CD4-positive, alpha-beta T cell treated with Interleukin-4 for 4 hours (primary cell): ENCODE measurements around the gene RNU6-1.

ENCODE experiments used
- DNase-seq: peaks from one replicate; pipeline ENCODE4 v3.0.0-alpha.2; 2020

The RNU6-1 gene

DNA sequence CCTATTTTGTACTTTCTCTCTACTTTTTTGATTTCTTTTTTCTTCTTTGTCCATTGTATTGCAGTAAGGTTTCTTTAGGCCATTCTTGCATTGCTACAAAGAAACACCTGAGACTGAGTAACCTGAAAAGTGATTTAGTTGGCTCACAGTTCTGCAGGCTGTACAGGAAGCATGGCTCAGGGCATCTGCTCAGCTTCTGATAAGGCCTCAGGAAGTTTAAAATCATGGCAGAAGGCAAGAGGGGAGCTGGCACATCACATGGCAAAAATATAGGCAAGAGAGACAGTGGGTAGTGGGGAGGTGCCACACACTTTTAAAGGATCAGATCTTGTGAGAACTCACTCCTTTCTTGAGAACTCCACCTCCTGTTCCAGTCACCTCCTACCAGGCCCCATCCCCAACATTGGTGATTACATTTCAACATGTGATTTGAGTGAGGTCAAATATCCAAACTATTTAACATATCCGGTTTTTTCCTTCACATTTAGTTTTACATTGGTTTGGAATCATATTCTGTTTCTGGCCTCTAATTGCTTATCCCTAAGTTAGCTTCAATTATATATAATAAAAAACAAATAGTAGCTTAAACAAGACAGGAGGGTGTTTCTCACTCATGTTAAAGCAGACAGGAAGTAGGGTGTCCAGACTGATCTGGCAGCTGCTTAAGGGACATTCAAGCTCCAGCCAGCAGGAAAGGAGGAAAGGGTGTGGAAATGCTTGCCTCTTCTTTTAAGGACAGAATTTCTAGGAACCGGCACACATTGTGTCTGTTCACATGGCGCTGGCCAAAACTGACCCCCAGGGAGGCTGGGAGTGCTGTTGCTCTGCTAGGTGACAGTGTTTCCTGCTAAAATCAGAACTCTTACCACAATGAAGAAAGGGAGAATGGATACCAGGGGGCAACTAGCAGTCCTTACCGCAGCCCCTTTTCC is 43.4 kb downstream of the RNU6-1 start:
- no peak for DNase-seq

DNA sequence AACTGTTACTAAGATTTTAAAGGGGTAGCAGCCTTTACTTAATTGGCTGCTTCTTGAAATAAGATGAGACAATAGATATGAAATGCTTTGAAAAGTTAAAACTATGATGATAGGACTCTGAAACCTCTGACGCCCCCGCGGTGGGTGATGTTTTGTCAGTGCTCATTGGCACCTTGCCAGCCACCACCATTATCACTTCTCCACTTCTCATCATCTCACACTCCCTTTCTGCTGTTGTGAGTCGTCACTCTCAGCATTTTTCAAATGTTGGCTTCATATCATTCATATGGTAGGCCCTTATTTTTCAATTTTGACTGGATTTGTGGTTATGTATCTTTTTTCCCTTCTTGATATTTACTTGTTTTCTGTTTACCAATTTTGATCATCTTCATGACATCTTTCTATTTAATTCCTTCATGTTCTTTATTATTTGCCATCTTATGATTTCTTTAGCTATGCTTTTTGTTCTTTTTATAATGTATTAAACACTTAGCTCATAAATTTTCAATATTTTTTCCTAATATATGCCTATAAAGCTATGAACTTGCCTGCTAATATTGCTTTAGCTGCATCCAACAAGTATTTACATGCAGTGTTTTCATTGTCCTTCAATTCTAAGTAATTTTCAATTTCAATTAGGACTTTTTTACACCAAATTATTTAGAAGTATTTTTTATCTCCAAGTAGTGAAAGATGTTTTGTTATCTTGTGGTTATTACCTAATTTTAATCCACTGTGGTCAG is 44.8 kb downstream of the RNU6-1 start:
- DNase-seq, result no peak

DNA sequence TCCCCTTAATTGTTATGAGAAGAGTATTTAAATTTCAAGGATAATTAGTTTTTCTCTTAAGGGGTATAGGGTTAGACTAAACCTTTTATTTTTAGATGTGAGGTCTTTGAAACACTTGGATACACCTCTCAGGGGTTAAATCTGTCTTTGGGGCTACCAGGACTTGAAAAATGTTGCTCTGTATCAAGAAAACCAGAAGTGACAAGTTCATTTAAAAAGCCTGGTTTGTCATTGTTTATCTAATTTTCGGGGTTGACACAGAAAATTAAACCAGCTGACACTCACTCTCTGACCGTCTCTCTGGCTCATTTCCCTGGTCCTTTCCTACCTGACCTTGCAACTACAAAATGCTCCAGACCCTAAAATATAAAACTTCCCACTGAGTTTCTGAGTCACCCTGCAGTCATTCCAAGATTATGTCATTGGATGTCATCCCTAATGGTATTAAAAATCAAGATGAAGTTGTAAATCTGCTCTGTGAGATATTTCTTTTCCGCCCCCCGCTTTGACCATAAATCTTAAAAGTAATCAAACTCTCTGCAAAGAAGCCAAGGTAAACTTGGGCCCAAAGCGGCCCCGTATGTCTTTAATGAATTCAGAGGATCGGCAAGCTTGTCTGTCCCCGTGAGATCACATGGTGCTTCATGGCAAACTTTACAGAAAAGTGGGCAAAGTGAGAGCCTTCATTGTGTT is 47.4 kb downstream of the RNU6-1 start:
- no peak for DNase-seq

DNA sequence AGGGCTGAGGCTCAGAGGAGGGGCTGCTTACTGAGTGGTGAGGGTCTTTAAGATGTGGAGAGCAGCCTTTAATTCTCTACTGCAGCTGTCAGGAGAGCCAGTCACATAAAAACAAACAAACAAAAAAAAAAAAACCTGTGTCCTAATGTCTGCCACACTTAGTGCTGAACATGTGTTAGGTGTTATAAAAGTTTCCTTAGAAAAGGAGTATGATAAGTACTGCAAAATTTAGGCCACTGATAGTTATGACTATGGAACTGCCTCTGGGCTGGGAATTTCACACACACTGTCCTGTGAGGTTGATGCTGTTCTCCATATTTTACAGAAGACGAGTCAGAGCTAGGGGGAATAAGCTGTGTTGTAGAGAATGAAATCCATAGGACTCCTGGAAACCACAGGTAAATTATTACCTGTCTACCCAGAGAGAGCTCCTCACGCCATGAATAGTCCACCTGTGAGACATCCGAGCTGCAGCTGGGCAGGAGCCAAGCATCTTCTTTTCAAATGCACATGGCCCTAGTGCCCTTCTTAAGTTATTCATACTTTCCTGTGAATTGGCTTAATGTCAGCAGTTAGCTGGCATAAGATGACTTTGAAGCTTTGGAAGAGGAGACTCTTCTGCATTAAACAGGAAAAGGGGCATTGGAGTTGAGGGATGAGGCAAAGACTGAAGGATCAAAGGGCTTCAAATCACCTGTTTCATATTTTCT is 49.1 kb downstream of the RNU6-1 start:
- no peak for DNase-seq
